Measurements from ENCODE around the gene RELL1. TPM values are rescaled to one million over a fixed set of nuclear protein-coding genes. Genes with fewer than 3 reads are reported as not detected.

The RELL1 gene
- total and polyA plus RNA-seq, 12 donors, result 2.3 to 39.9 (median 26.7) TPM

- H3K36me3 ChIP-seq, result no peaks in the 10 kb centered on the region
- intact Hi-C loops (cut with DNase I), result loop anchor here in 1 of 10 donors (10.0 kb wide), 1 partner anchor 106 kb away; a partner anchor contains a TSS
- no peaks in the 10 kb centered on the region for H3K9me3 ChIP-seq
- no peak for ATAC-seq
- H3K4me3 ChIP-seq, result no peak overlapping the region
- H3K27ac ChIP-seq, result no peak overlapping the region
- no peak for TF ChIP-seq CTCF (IDR thresholded peaks at IDR 0.05)
- DNase-seq, result no peak
- WGBS, 2 donors, result 68 to 74% methylated on average over 3 of the region's 3 CpGs
- H3K4me1 ChIP-seq, result no peaks in the 10 kb centered on the region
- H3K27me3 ChIP-seq, result no peaks in the 10 kb centered on the region
These were observed 124.9 kb downstream of the RELL1 start for GRCh38 chr4:37561196-37561802.

Other genes starting within 250 kb of the RELL1 start
- 10 to 100 TPM in 5 of 10 donors, 1 to 10 TPM in 5; 5.9 to 16.4 (median 9.9) TPM for gene PGM2, start 140.3 kb upstream of the RELL1 start, total RNA-seq
- gene PGM2, start 140.3 kb upstream of the RELL1 start, polyA plus RNA-seq, result 1 to 10 TPM; 6.2 to 8.6 TPM
- 100 to 1,000 TPM in 7 of 10 donors, 10 to 100 TPM in 3; 85.4 to 153 (median 104) TPM for gene TBC1D1, start 204.7 kb upstream of the RELL1 start, total RNA-seq
- gene TBC1D1, start 204.7 kb upstream of the RELL1 start, polyA plus RNA-seq, result 100 to 1,000 TPM; 109 to 119 TPM